HG03378 (cell line): Measurements from ENCODE around the gene YLPM1.

ENCODE experiments used
- ATAC-seq: cut with Tn5 transposase; IDR thresholded peaks from one replicate; pipeline ENCODE4 v1.9.1; 2021; ENCODE audit warnings: mild to moderate bottlenecking, moderate library complexity; ENCODE audit not compliant: unreplicated experiment

YLPM1 gene

DNA sequence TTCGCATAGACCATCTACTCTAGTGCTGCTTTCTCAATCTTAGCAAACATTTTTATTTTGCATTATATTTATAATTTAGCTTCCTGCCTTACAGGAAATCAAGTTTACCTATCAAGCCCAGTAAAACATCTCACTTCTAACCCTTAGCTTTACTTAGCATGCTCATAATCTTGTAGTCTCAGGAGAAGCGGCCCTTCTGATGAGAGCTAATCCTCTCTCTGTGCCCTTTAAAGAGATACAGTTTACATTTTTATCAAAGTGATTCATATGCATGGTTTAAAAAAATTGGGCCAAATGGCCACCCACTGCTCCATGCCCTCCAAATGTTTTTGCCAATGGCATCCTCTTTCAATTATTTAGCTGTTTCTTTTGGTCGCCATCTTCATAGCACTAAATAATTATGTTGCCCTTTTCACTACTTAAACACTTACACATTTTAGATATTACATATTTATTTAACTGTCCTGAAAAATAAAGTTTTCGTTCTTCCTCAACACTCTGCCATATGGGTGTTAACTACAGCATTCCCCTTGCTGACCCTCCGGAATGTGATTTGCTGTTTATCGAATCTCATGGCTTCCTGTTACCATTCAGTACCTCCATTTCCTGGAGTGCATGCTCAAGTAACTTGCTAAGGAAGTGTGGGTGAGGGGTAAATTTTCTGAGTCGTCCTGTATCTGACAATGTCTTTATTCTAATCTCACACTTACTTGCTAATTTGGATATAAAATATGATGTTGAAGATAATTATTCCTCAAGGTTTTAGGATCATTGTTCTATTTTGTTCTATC lies 29.3 kb downstream of the YLPM1 start:
- no peak for ATAC-seq

DNA sequence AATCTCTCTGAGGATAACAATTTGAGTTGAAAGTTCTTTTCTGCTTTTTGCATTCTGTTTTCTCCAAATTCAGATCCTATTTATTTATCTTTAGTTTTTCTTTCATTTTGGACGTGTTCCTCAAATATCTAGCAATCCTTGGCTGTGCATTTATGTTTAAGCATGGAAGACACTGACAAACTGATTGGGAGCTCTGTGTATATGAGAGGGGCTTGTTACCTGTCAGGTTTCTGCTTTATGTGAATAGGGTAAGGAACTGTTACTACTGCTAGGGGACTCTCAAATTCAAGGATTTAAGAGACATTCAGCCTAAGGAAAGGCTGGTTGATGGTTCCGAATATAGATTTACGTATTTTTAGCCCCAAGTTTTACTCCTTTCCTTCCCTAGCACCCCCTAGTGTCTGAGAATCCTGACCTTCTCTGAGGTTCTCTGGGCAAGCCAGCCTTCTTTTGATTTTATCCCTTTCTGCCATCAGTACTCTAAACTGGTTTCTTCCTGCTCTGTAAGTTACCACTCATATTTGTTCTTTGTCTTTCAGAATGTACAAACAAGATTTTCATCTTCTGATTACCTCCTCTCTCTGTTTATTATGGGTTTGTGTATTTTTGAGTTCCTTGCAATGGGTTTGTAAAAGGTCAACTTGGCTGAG lies 30.5 kb downstream of the YLPM1 start:
- no peak for ATAC-seq

DNA sequence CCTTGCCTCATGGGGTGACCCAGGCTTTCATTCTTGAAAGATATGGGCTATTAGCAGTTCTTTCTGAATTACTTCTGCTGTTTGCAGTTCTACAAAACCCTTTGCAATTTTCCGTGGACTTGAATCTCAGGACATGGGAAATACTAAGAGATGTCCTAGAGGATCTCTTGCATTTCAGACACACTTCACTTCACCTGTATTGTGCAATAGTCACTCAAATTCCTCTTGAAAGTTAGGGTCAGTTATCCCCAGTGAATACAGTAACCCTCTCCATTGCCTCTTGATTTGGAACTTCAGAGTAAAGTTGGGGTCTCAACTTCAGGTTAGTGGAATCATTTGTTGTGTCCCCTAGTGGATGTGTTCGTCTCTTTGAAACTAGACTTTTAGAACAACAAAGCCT lies 31.8 kb downstream of the YLPM1 start:
- no peak for ATAC-seq

GRCh38 chr14:74799765-74800164 lies 36.6 kb downstream of the YLPM1 start:
- no peak for ATAC-seq

DNA sequence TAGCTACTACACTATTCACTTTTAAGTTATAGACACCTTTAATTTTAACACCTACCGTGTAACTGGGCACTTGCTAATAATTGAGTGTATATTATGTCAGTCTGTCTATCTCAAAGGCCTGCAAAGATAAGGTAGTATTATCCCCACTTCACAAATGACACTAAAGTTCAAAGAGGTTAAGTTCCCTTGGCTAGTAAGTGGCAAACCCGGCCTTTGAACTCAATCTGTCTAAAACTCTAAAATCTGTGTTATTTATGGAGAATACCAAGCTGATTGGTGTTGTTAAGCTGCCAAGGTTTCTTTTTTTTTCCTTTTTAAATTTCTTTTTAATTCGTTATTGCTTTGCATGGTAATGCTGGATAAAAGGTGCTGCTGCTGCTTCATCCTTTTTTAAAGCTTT lies 37.7 kb downstream of the YLPM1 start:
- no peak for ATAC-seq

- ATAC-seq: no peak
Measured at GRCh38 chr14:74801396-74801795, 38.3 kb downstream of the YLPM1 start.

DNA sequence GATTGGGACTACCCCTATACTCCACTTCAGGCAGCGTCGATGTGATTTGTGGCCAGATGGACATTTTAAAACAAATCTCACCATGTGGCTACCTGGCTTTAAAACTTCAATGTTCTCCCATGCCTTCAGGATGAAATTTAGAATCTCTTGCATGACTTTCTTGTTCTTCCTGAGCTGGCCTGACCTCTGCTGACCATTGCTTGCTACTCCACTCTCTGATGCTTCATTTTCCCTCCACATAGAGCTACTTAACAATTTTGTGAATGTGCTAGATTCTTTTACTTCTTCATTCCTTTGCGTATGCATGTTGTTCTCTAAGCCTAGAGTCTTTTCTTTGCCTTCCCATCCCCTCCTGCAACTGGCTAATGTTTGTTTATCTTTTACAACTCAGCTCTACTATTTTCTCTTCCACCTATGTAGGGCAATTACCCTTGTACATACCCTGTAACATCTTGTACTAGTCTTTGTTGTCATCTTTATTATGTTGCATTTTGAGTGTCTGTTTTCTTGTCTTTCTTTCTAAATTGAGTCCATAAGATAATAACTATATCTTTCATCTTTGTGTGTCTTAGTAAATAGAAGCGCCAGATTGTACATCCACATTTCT lies 41.2 kb downstream of the YLPM1 start:
- no peak for ATAC-seq

DNA sequence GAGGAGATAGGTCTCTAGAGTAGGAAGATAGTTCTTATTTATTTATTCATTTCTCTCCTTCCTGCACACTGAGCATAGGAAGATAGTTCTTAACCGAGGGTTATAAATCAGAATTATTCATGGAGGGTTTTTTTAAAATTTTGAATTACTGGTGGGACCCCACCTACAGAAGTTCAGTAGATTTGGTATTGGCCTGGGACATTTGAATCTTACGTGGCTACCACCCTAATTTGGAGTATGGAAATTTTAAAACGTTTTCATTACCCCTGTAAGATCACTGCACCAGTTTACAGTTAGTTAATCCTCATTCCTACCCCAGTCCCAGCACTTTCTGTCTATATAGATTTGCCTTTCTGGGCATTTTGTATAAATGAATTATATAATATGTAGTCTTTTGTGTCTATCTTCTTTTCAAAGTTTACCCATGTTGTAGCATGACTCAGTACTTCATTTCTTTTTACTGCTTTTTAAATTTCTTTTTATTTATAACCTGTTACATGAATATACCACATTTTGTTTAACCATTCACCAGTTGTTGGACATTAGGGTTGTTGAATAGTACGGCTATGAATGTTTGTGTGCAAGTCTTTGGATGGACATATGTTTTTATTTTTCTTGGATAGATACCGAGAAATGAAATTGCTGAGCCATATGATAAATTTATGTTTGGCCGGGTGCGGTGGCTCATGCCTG lies 44.9 kb downstream of the YLPM1 start:
- ATAC-seq: no peak

DNA sequence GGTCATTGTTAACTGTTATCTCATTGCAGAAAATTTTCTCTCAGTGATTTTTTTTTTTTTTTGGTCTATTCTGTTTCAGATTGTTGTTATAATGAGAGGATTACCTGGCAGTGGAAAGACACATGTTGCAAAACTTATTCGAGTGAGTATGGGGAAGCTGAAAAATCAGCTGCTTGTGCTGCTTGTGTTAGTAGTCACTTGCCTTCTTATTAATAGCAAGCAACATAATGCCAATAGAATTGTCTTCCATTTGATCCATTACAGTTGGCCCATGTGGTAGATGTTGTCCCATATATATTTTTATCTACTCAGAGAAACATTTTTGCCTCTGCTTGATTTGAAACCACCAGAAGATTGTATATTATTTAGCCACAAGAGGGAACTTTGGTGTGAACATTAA lies 53.0 kb downstream of the YLPM1 start:
- no peak for ATAC-seq

GRCh38 chr14:74820288-74820687 lies 57.2 kb downstream of the YLPM1 start:
- no peak for ATAC-seq

DNA sequence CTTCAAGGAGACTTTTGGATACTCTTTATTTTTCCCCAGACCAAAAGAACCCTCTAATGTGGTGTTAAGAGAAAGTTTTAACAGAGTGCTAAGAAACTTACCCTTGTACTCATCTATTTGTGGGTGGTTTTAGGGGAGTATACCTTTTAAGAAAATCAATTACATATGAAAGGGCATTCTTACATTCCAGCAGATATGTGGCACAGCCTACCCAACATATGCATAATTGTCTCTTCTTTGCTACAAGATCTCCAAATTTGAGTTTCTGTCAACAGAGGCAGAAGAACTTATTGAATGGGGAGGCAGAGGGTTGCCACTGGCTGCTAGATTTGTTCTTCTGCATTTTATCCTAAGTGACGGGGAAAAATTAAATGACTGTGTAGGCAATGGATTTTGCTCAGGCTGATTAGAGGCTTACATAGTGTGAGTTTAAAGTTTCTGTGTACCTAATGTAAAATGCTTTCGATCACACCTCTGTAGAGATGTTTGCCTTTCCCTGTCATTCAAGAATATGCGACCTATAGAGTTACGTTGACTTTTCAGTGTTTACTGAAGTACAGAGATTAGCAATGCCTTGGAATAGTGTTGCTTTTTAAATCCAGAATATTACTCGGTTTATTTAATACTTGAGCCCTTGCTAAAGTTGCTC lies 58.3 kb downstream of the YLPM1 start:
- no peak for ATAC-seq

- no peak for ATAC-seq
Measured at GRCh38 chr14:74824997-74825396, 61.9 kb downstream of the YLPM1 start.

- ATAC-seq: no peak
Measured at GRCh38 chr14:74826574-74826973, 63.5 kb downstream of the YLPM1 start.

GRCh38 chr14:74829251-74829650 lies 66.1 kb downstream of the YLPM1 start:
- no peak for ATAC-seq

GRCh38 chr14:74832849-74833248 lies 69.7 kb downstream of the YLPM1 start:
- ATAC-seq: no peak

GRCh38 chr14:74834692-74835392 lies 71.7 kb downstream of the YLPM1 start:
- no peak for ATAC-seq

GRCh38 chr14:74835645-74836250 lies 72.6 kb downstream of the YLPM1 start:
- ATAC-seq: no peak

DNA sequence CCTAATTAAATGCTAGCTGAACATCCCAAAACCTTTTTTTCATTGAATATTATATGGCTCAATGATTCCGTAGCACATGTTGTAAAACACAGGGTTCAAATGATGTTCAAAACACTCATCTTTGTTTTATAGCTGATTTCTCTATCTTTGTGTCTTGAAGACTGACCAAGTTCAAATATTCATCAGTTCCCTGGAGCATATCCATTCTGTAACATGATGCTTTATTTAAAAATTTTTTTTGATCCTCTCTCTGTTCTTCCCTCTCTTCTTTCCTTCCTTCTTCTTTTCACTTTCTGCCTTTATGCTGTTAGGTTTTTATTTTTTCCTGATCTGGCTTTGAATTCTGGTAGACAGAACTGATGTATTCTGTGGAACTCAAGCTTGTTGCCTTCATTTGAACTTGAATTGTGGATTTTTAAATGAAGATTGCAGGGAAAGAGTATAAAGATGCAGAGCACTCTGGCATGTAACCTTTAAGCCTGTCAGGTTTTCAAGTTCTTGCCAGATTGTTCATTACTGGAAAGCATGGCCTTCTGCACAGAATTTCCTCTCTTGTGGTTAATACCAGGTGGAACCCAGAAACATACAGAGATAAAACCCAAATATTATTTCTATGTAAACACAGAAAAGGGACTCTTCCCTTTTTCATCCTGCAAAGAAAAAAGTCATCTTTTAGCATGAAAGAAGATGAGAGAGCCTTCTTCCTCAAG lies 73.3 kb downstream of the YLPM1 start:
- no peak for ATAC-seq

- ATAC-seq: no peak
Measured at GRCh38 chr14:74838166-74838565, 75.0 kb downstream of the YLPM1 start.
